ENCODE results near the gene IFT20. TPM values are rescaled to one million over a fixed set of nuclear protein-coding genes. Genes with fewer than 3 reads are reported as not detected.

Gene IFT20, protein sequence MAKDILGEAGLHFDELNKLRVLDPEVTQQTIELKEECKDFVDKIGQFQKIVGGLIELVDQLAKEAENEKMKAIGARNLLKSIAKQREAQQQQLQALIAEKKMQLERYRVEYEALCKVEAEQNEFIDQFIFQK
- 18.9 TPM for polyA plus RNA-seq (2013, experiment 1 of 2)
- polyA plus RNA-seq (2013, experiment 2 of 2), result 19.6 TPM

DNA sequence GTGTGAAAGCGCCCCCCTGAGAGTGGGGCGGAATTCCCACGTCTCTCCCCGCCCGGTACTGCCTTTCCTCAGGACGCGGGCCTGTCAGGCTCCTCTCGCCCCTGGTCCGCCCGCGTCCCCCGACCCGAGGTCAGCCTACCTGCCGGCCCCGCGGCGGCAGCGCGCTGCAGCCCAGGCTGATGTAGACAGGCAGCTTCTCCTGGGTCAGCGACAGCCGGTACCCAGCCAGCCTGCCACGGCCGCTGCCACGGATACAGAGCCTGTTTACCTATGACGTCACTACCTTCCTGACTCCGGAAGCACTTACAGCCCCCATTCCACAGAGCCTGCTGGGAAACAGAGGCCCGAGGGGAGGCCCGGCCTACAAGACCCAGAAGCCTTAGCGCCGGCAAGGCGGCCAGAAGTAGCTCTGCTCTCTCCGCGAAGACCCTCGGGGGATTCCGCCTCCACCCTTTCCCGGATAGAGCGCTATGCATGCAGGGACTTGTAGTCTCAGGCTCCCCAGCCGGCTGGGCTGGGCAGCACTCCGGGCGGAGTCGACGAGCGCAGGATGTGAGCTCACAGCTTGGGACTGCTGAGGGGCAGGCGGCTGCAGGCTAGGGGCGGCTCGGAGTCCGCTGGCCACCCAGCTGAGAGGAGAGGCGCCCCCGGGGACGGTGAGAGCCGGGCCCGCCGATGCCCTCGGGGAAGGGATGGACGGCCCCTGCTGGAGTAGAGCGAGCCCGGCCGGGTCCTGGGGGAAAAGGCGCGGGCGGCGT, at the start of gene IFT20, which contains the start of gene TNFAIP1:
Gene IFT20 (minus strand): TSS at position 272 of the 758 bp plus-strand sequence. CDS start 3,487 bp downstream, outside the sequence.
Gene TNFAIP1 (plus strand): TSS at position 561 of the 758 bp plus-strand sequence. CDS start 3,761 bp downstream, outside the sequence.
- Histone ChIP-seq H3K79me1 (ENCODE audit: low read length) (peaks cover 16% of the 10 kb centered on the region), H3K27ac (ENCODE audit: low read depth, low read length) (peak within 1 kb of the TSS; percentile 71), H2BK15ac (replicated peaks; ENCODE audit: low read depth) (no peak within 1 kb of the TSS), H4K5ac (ENCODE audit: low read length) (no peak within 1 kb of the TSS), H3K23ac (ENCODE audit: low read length) (no peak within 1 kb of the TSS), H3K4me3 (ENCODE audit: low read length) (peak within 1 kb of the TSS; percentile 80), H3K4ac (ENCODE audit: low read depth, low read length) (peak within 1 kb of the TSS; percentile 10), H3K56ac (ENCODE audit: low read length) (peak within 1 kb of the TSS; percentile 94), H3K4me1 (ENCODE audit: control insufficient read depth, low read depth, low read length) (peaks cover 9% of the 10 kb centered on the region), H2AK5ac (ENCODE audit: low read length) (no peak within 1 kb of the TSS), H2BK120ac (ENCODE audit: low read depth, low read length) (no peak within 1 kb of the TSS), H3K4me2 (ENCODE audit: low read length) (peak within 1 kb of the TSS; percentile 81), H2BK5ac (ENCODE audit: low read length) (no peak within 1 kb of the TSS), H3K36me3 (ENCODE audit: control insufficient read depth, insufficient read depth, low read length) (no peaks in the 10 kb centered on the region), H3K18ac (ENCODE audit: low read length) (peak within 1 kb of the TSS; percentile 35), H3K79me2 (ENCODE audit: control insufficient read depth, insufficient read depth, low read length) (peaks cover 18% of the 10 kb centered on the region), H3K9ac (ENCODE audit: low read length) (peak within 1 kb of the TSS; percentile 86), H4K8ac (ENCODE audit: low read depth, low read length) (no peak within 1 kb of the TSS), H3K27me3 (ENCODE audit: insufficient read depth, low read length, poor library complexity) (no peaks in the 10 kb centered on the region)
- peak; percentile 100 for DNase-seq
- WGBS (ENCODE audit: extremely low coverage, insufficient coverage, low lambda C conversion rate), result no CpG with 5 or more reads among the region's 62 CpGs

DNA sequence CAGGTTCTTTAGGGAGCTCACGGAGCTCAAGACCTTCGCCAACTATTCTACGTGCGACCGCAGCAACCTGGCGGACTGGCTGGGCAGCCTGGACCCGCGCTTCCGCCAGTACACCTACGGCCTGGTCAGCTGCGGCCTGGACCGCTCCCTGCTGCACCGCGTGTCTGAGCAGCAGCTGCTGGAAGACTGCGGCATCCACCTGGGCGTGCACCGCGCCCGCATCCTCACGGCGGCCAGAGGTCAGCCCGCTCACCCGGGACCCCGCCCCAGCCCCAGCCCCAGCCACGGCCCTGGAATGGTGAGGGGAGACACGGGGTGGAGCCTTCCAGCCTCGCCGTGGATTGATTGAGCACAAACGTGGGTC, 49.7 kb upstream of the IFT20 start:
- Histone ChIP-seq H3K36me3 (ENCODE audit: control insufficient read depth, insufficient read depth, low read length) (no peaks in the 10 kb centered on the region), H3K9ac (ENCODE audit: low read length) (no peak overlapping the region), H2AK5ac (ENCODE audit: low read length) (no peak overlapping the region), H3K79me2 (ENCODE audit: control insufficient read depth, insufficient read depth, low read length) (no peaks in the 10 kb centered on the region), H2BK5ac (ENCODE audit: low read length) (no peak overlapping the region), H3K18ac (ENCODE audit: low read length) (no peak overlapping the region), H3K56ac (ENCODE audit: low read length) (peak overlapping the region; percentile 34), H2BK120ac (ENCODE audit: low read depth, low read length) (no peak overlapping the region), H2BK15ac (replicated peaks; ENCODE audit: low read depth) (no peak overlapping the region), H3K4me1 (ENCODE audit: control insufficient read depth, low read depth, low read length) (no peaks in the 10 kb centered on the region), H3K4me2 (ENCODE audit: low read length) (peak overlapping the region; percentile 76), H3K27ac (ENCODE audit: low read depth, low read length) (no peak overlapping the region), H4K5ac (ENCODE audit: low read length) (no peak overlapping the region), H3K4me3 (ENCODE audit: low read length) (no peak overlapping the region), H3K23ac (ENCODE audit: low read length) (no peak overlapping the region), H3K4ac (ENCODE audit: low read depth, low read length) (no peak overlapping the region), H4K8ac (ENCODE audit: low read depth, low read length) (no peak overlapping the region), H3K27me3 (ENCODE audit: insufficient read depth, low read length, poor library complexity) (peaks cover 8% of the 10 kb centered on the region), H3K79me1 (ENCODE audit: low read length) (no peaks in the 10 kb centered on the region)
- WGBS (ENCODE audit: extremely low coverage, insufficient coverage, low lambda C conversion rate), result no CpG with 5 or more reads among the region's 29 CpGs
- DNase-seq, result no peak

DNA sequence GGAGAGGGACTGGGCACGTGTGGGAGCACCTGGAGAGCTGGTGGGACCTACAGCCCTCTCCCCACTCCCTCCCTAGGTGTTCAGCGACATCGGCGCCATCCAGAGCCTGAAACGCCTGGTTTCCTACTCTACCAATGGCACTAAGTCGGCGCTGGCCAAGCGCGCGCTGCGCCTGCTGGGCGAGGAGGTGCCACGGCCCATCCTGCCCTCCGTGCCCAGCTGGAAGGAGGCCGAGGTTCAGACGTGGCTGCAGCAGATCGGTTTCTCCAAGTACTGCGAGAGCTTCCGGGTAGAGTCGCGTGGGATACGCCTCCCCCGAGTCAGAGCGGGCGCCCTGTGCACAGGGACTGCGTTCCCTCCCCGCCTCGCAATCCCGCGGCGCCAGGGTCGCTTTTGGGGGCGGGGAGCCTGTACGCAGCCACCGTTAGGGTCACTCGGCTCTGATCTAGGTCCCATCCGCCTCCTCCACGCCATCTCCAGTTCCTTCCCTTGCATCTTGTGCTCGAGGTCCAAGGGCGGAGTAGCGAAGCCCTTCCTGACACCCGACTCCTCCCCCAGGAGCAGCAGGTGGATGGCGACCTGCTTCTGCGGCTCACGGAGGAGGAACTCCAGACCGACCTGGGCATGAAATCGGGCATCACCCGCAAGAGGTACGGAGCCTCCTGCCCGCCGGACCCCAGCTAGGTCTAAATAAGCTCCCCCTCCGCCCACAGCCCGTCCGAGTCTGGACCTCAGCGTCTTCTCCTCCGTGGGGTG, 49.2 kb upstream of the IFT20 start:
- Histone ChIP-seq H2BK15ac (replicated peaks; ENCODE audit: low read depth) (no peak overlapping the region), H3K23ac (ENCODE audit: low read length) (no peak overlapping the region), H3K4me2 (ENCODE audit: low read length) (peak overlapping the region; percentile 76), H3K36me3 (ENCODE audit: control insufficient read depth, insufficient read depth, low read length) (no peaks in the 10 kb centered on the region), H2BK5ac (ENCODE audit: low read length) (no peak overlapping the region), H3K18ac (ENCODE audit: low read length) (no peak overlapping the region), H3K4me1 (ENCODE audit: control insufficient read depth, low read depth, low read length) (no peaks in the 10 kb centered on the region), H3K4me3 (ENCODE audit: low read length) (peak overlapping the region; percentile 33), H3K79me1 (ENCODE audit: low read length) (no peaks in the 10 kb centered on the region), H2AK5ac (ENCODE audit: low read length) (no peak overlapping the region), H4K5ac (ENCODE audit: low read length) (no peak overlapping the region), H2BK120ac (ENCODE audit: low read depth, low read length) (no peak overlapping the region), H3K27ac (ENCODE audit: low read depth, low read length) (no peak overlapping the region), H3K4ac (ENCODE audit: low read depth, low read length) (no peak overlapping the region), H3K9ac (ENCODE audit: low read length) (peak overlapping the region; percentile 23), H3K56ac (ENCODE audit: low read length) (peak overlapping the region; percentile 40), H3K27me3 (ENCODE audit: insufficient read depth, low read length, poor library complexity) (peaks cover 8% of the 10 kb centered on the region), H4K8ac (ENCODE audit: low read depth, low read length) (no peak overlapping the region), H3K79me2 (ENCODE audit: control insufficient read depth, insufficient read depth, low read length) (no peaks in the 10 kb centered on the region)
- WGBS (ENCODE audit: extremely low coverage, insufficient coverage, low lambda C conversion rate), result no CpG with 5 or more reads among the region's 56 CpGs
- no peak for DNase-seq

DNA sequence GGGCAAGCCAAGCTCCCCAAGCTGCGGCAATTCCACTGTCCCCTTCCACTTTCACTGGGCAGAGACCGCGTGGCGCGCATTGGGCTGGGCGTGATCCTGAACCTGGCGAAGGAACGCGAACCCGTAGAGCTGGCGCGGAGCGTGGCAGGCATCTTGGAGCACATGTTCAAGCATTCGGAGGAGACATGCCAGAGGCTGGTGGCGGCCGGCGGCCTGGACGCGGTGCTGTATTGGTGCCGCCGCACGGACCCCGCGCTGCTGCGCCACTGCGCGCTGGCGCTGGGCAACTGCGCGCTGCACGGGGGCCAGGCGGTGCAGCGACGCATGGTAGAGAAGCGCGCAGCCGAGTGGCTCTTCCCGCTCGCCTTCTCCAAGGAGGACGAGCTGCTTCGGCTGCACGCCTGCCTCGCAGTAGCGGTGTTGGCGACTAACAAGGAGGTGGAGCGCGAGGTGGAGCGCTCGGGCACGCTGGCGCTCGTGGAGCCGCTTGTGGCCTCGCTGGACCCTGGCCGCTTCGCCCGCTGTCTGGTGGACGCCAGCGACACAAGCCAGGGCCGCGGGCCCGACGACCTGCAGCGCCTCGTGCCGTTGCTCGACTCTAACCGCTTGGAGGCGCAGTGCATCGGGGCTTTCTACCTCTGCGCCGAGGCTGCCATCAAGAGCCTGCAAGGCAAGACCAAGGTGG, 46.0 kb upstream of the IFT20 start:
- no peak overlapping the region for H2BK5ac ChIP-seq (ENCODE audit: low read length)
- peak overlapping the region; percentile 54 for H3K9ac ChIP-seq (ENCODE audit: low read length)
- peak overlapping the region; percentile 89 for H3K56ac ChIP-seq (ENCODE audit: low read length)
- no peaks in the 10 kb centered on the region for H3K36me3 ChIP-seq (ENCODE audit: control insufficient read depth, insufficient read depth, low read length)
- WGBS (ENCODE audit: extremely low coverage, insufficient coverage, low lambda C conversion rate), result no CpG with 5 or more reads among the region's 72 CpGs
- H3K23ac ChIP-seq (ENCODE audit: low read length), result peak overlapping the region; percentile 66
- no peaks in the 10 kb centered on the region for H3K79me1 ChIP-seq (ENCODE audit: low read length)
- no peaks in the 10 kb centered on the region for H3K79me2 ChIP-seq (ENCODE audit: control insufficient read depth, insufficient read depth, low read length)
- no peak overlapping the region for H2AK5ac ChIP-seq (ENCODE audit: low read length)
- H4K5ac ChIP-seq (ENCODE audit: low read length), result no peak overlapping the region
- H3K27ac ChIP-seq (ENCODE audit: low read depth, low read length), result no peak overlapping the region
- no peak overlapping the region for H2BK15ac ChIP-seq (replicated peaks; ENCODE audit: low read depth)
- H2BK120ac ChIP-seq (ENCODE audit: low read depth, low read length), result no peak overlapping the region
- no peak overlapping the region for H4K8ac ChIP-seq (ENCODE audit: low read depth, low read length)
- H3K4me1 ChIP-seq (ENCODE audit: control insufficient read depth, low read depth, low read length), result no peaks in the 10 kb centered on the region
- H3K4me2 ChIP-seq (ENCODE audit: low read length), result peak overlapping the region; percentile 70
- DNase-seq, result peak; percentile 82
- no peak overlapping the region for H3K4me3 ChIP-seq (ENCODE audit: low read length)
- no peak overlapping the region for H3K18ac ChIP-seq (ENCODE audit: low read length)
- H3K4ac ChIP-seq (ENCODE audit: low read depth, low read length), result no peak overlapping the region
- peaks cover 8% of the 10 kb centered on the region for H3K27me3 ChIP-seq (ENCODE audit: insufficient read depth, low read length, poor library complexity)

DNA sequence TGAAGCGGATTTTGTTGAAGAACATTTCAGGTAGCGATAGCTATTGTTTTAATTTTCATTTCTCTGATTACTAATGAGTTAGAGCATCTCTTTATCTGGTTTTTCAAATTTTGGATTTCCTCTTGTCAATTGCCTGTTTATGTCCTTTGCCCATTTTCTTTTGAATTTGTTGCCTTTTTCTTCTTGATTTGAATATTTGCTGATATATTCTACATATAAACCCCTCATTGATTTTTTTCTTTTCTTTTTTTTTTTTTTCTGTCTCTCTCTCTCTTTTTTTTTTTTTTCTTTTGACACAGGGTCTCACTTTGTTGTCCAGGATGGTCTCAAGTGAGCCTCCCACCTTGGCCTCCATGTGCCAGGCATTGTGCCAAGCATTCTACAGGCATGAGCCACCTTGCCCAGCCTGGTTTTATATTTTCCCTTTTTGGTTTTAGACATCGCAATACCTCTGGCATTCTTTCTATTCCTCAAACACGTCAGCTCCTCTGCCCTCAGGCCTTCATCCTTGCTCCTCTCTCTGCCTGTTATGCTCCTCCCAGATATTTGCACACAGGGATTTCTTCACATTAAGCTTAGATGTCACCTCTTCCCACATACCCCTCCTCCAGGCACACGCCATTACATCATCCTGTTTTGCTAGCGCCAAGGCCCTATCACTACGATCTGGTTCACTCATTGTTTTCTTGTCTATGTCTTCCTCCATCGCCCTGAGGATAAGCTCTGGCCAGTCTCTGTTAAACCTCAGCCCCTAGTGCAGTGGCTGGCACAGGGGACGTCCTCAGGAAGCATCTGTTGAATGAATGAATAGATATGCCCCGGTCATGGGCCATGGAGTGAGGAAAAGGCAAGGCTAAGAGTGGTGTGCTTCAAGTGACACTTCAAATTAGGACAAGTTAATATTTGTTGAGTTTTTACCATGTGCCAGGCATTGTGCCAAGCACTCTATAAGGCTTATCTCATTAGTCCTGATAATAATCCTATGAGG, 44.8 kb upstream of the IFT20 start:
- no peak overlapping the region for H3K4me3 ChIP-seq (ENCODE audit: low read length)
- H3K4me1 ChIP-seq (ENCODE audit: control insufficient read depth, low read depth, low read length), result no peaks in the 10 kb centered on the region
- WGBS (ENCODE audit: extremely low coverage, insufficient coverage, low lambda C conversion rate), result no CpG with 5 or more reads among the region's 10 CpGs
- H3K23ac ChIP-seq (ENCODE audit: low read length), result peak overlapping the region; percentile 4
- no peak overlapping the region for H2BK15ac ChIP-seq (replicated peaks; ENCODE audit: low read depth)
- peaks cover 6% of the 10 kb centered on the region for H3K27me3 ChIP-seq (ENCODE audit: insufficient read depth, low read length, poor library complexity)
- no peak overlapping the region for H4K8ac ChIP-seq (ENCODE audit: low read depth, low read length)
- no peaks in the 10 kb centered on the region for H3K79me1 ChIP-seq (ENCODE audit: low read length)
- no peak overlapping the region for H2BK120ac ChIP-seq (ENCODE audit: low read depth, low read length)
- no peak overlapping the region for H2BK5ac ChIP-seq (ENCODE audit: low read length)
- H3K18ac ChIP-seq (ENCODE audit: low read length), result no peak overlapping the region
- H3K56ac ChIP-seq (ENCODE audit: low read length), result no peak overlapping the region
- no peak overlapping the region for H4K5ac ChIP-seq (ENCODE audit: low read length)
- H3K4me2 ChIP-seq (ENCODE audit: low read length), result no peak overlapping the region
- no peak overlapping the region for H3K4ac ChIP-seq (ENCODE audit: low read depth, low read length)
- H3K9ac ChIP-seq (ENCODE audit: low read length), result no peak overlapping the region
- no peaks in the 10 kb centered on the region for H3K36me3 ChIP-seq (ENCODE audit: control insufficient read depth, insufficient read depth, low read length)
- H2AK5ac ChIP-seq (ENCODE audit: low read length), result no peak overlapping the region
- DNase-seq, result peak; percentile 90
- no peaks in the 10 kb centered on the region for H3K79me2 ChIP-seq (ENCODE audit: control insufficient read depth, insufficient read depth, low read length)
- H3K27ac ChIP-seq (ENCODE audit: low read depth, low read length), result no peak overlapping the region

Data from mesendoderm (in vitro differentiated cells).